Measurements from ENCODE around the gene GARRE1.

GARRE1 gene

GRCh38 chr19:34284505-34284904, 30.2 kb downstream of the GARRE1 start:
- DNase-seq (ENCODE audit: low read depth in 2 of 2, low spot score in 1 of 2) = no peak

GRCh38 chr19:34287662-34288140, 33.3 kb downstream of the GARRE1 start:
- DNase-seq (ENCODE audit: low read depth in 2 of 2, low spot score in 1 of 2) = no peak

- no peak for DNase-seq (ENCODE audit: low read depth in 2 of 2, low spot score in 1 of 2)
Observed at GRCh38 chr19:34288381-34288780, 34.0 kb downstream of the GARRE1 start.

- DNase-seq (ENCODE audit: low read depth in 2 of 2, low spot score in 1 of 2) = no peak
Observed at GRCh38 chr19:34291235-34291634, 36.9 kb downstream of the GARRE1 start.

GRCh38 chr19:34295103-34295502, 40.7 kb downstream of the GARRE1 start:
- DNase-seq (ENCODE audit: low read depth in 2 of 2, low spot score in 1 of 2) = no peak

GRCh38 chr19:34298891-34299520, 44.7 kb downstream of the GARRE1 start:
- DNase-seq (ENCODE audit: low read depth in 2 of 2, low spot score in 1 of 2) = no peak

GRCh38 chr19:34299576-34299975, 45.2 kb downstream of the GARRE1 start:
- DNase-seq (ENCODE audit: low read depth in 2 of 2, low spot score in 1 of 2) = no peak

- DNase-seq (ENCODE audit: low read depth in 2 of 2, low spot score in 1 of 2) = no peak
Observed at GRCh38 chr19:34300380-34300779, 46.0 kb downstream of the GARRE1 start.

- no peak for DNase-seq (ENCODE audit: low read depth in 2 of 2, low spot score in 1 of 2)
Observed at GRCh38 chr19:34300962-34301361, 46.6 kb downstream of the GARRE1 start.

All from stimulated activated CD8-positive, alpha-beta memory T cell treated with anti-CD3 and anti-CD28 coated beads, Interleukin-4, amount 100 ng/mL, for 4 hours (primary cell).